Nasal cavity respiratory epithelium epithelial cell of viscerocranial mucosa (primary cell): ENCODE measurements around the gene TNFRSF6B. TPM values are rescaled to one million over a fixed set of nuclear protein-coding genes. Genes with fewer than 3 reads are reported as not detected.

Source experiments
- total RNA-seq: library from RNA; depleted of rRNA; stranded (reverse); fragments of >200 nt; gene quantifications from 2 replicates; pipeline ENCODE4 v1.2.3, GENCODE V29; 2014

The TNFRSF6B gene, protein sequence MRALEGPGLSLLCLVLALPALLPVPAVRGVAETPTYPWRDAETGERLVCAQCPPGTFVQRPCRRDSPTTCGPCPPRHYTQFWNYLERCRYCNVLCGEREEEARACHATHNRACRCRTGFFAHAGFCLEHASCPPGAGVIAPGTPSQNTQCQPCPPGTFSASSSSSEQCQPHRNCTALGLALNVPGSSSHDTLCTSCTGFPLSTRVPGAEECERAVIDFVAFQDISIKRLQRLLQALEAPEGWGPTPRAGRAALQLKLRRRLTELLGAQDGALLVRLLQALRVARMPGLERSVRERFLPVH
- 5.5 and 26.8 TPM in 2 replicates for total RNA-seq

DNA sequence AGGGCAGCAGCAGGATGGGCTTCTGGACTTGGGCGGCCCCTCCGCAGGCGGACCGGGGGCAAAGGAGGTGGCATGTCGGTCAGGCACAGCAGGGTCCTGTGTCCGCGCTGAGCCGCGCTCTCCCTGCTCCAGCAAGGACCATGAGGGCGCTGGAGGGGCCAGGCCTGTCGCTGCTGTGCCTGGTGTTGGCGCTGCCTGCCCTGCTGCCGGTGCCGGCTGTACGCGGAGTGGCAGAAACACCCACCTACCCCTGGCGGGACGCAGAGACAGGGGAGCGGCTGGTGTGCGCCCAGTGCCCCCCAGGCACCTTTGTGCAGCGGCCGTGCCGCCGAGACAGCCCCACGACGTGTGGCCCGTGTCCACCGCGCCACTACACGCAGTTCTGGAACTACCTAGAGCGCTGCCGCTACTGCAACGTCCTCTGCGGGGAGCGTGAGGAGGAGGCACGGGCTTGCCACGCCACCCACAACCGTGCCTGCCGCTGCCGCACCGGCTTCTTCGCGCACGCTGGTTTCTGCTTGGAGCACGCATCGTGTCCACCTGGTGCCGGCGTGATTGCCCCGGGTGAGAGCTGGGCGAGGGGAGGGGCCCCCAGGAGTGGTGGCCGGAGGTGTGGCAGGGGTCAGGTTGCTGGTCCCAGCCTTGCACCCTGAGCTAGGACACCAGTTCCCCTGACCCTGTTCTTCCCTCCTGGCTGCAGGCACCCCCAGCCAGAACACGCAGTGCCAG, at the start of gene TNFRSF6B:
Gene TNFRSF6B (plus strand): TSS at position 25 of the 729 bp plus-strand sequence. CDS start 116 bp downstream, at position 141.

DNA sequence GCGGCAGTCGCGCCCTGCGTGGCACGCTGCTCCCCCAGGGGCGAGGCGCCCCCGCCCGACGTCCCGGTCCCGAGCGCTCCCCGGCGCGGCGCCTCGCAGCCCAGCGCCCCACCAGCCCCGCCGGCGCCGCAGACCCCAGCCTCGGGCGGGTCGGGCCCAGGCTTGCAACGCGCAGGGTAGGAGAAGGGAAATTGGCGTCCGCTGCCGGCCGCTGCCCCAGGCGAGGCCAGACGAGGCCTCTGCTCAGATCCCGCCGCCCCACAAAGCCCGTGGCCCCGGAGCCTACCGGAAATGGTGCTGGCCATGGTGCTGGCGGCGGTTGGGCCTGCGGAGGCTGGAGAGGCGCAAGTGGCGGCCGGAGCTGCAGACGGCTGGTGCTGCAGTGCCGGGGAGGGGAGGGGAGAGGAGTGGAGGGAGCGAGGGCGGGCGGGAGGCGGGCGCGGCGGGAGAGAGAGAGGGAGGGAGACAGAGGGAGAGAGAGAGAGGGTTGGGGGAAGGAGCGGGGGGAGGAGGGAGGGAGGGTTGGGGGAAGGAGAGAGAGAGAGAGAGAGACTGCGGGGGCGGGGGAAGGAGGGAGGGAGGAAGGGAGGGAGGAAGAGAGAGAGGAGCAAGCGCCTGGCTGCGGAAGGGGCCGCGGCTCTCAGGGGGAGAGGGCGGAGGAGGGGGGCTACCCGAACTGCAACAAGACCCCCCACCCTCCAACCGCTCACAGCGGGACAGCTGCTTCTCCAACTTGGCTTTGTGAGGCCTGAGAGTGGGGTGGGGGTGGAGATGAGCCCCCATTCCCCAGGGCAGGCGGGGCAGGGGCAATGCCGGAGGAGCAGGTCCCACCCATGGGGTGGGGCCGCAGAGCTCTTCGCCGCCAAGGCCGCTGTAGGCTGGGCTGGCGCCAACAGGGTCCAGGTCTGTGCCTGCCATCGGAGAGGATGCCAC, 43.1 kb upstream of the TNFRSF6B start, which contains the start of gene STMN3:
Gene STMN3 (minus strand): TSS at position 384 of the 933 bp plus-strand sequence. CDS start 79 bp downstream, at position 305.

DNA sequence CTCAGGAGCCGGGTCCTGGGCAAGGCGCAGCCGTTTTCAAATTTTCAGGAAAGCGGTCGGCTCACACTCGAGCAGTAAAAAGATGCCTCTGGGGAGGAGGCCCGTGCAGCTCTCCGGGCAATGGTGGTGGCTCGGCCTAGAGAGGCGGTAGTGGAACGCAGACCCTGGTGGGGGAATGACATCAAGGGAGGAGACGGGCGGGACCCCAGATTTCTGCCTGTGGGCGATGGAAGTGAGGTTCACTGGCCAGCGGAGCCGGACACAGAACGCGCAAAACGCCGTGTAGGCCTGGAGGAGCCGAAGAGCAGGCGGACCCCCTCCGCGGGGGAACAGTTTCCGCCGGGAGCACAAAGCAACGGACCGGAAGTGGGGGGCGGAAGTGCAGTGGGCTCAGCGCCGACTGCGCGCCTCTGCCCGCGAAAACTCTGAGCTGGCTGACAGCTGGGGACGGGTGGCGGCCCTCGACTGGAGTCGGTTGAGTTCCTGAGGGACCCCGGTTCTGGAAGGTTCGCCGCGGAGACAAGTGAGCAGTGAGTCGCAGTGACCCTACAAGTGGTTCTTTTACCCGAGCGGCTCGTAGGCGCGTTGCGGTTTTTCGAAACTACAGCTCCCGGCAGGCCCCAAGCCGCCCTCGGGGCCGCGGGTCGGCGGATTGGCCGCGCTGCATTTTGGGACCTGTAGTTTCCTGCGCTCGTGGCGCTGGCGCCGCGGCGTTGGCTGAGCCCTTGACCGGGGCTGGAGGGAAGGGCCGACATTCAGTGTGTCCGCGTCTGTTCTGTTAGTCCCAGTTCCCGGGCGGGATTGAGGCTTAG, 38.3 kb upstream of the TNFRSF6B start, which contains the start of gene RTEL1:
Gene RTEL1 (plus strand): TSS at position 376 of the 812 bp plus-strand sequence. CDS start 1,091 bp downstream, outside the sequence.

DNA sequence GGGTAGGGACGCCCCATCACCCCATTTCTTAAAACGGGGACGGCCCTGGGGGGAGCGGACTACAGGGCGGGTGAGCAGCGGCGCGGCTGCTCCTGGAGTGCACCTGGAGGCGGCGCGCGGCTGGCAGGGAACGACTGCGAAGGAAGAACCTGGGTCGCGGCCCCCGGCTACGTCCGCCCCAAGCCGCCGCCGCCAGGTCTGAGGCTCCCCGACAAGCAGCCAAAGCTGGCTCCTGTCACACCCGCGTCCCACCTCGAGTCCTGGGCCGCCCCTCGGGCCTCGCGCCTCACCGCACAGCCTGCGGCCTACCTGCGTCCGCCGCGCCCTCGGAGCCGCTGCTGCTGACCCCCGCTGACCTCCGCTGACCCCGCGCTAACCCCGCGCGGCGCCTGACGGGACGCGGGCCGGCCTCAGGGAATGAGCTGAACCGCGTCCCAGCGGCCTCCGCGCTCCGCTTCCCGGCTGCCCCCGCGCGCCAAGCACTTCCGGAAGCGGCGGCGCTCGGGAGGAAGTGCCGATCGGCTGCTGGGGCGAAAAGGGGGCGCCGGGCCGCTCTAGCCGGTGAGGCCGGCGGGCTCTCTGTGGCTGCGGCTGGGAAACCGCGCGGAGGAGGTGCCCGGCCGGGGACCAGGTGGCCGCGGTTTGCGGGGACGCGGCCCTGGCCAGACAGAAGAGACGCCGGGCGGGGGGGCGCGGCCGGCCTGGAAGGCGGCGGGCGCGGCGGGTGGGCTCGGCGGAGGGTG, 11.3 kb downstream of the TNFRSF6B start, which contains the start of the genes ARFRP1 and ZGPAT:
Gene ARFRP1 (minus strand): TSS at position 419 of the 743 bp plus-strand sequence. CDS start 885 bp downstream, outside the sequence.
Gene ZGPAT (plus strand): TSS at position 482 of the 743 bp plus-strand sequence. CDS start 542 bp downstream, outside the sequence.

DNA sequence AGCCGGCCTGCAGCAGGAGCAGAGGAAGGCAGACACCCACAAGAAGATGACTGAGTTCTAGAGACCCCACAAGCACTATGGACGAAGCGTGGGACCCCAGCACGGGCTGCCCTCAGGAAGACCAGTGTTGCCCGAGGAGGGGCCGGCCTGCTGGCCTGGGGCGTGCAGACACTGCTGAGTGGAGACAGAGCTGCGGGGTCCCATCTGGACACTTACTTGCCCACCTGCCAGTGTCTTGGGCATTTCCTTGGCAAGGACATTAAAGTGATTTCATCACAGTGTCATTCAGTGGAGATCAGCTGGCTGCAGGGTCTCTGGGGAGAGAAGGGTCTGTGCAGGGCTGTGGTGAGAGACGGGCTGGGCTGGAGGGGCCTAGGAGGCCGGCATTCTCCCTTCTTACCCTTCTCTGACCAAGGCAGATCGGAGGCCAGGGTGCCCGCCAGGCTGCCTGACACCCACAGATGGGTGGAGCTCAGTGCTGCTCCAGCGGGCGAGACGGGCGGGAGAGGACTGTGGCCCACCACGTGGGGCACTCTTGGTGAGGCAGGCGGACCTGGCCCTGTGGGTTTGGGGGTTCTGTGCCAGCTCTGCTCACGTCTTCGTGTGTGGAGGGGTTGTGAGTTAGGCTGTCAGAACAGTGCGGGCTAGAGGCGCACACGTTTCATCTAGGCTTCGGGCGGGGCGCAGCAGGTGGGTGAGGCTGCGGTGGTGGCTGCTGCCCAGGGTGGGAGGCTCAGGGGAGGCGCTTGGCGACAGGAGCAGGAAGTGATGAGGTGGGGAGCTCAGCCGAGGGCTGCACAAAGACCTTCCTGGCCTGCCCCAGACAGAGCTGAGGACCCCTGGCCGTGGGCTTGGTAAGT, 39.6 kb downstream of the TNFRSF6B start, which contains the start of gene LIME1:
Gene LIME1 (plus strand): TSS at position 806 of the 860 bp plus-strand sequence. CDS start 886 bp downstream, outside the sequence.

DNA sequence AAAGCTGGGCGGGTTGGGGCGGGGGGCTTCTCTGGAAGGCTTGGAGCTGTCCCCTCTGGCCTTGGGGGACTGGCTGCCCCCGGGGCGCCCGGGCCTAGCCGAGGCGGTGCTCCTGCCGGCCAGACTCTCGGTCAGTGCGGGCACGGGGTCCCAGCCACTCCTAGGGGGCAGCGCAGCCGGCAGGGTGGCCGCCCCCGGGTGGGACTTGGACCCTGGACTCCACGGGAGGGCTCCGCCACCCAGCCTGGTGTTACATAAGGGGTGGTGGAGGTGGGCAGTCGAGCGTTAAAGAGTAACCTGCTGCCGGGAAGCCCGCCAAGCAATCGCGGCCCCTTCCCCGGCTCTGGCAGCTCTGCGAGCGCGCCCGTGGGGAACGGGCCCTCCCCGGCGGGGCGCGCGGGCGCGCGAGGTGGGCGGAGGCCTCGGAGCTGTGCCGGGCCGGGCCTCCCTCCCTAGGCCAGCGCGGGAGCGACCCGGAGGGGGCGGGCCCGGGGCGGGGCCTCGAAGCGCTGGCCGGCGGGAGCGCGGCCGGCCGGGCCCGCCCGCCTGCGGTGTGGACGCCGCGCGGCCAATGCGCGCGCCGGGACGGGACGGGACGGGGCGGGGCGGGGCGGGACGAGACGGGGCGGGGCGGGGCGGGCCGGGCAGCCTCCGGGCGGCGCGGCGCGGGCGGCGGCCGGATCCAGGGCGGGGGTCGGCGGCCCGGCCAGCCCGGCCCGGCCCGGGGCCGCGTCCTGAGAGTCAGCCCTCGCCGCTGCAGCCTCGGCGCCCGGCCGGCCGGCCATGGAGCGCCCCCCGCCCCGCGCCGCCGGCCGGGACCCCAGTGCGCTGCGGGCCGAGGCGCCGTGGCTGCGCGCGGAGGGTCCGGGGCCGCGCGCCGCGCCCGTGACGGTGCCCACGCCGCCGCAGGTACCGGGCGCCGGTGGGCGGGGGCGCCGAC, 42.9 kb downstream of the TNFRSF6B start, which contains the start of gene SLC2A4RG:
Gene SLC2A4RG (plus strand): TSS at position 647 of the 940 bp plus-strand sequence. CDS start 137 bp downstream, at position 784.

Other genes starting within 250 kb of the TNFRSF6B start
- gene KCNQ2, start 224.0 kb upstream of the TNFRSF6B start, total RNA-seq, result under 0.01 TPM in 1 of 2 replicates, not detected in the other
- gene EEF1A2, start 197.6 kb upstream of the TNFRSF6B start, total RNA-seq, result 1.0 and 1.4 TPM in 2 replicates
- gene PPDPF, start 175.9 kb upstream of the TNFRSF6B start, total RNA-seq, result 58.4 and 133 TPM in 2 replicates
- gene PTK6, start 159.3 kb upstream of the TNFRSF6B start, total RNA-seq, result 35.2 and 51.9 TPM in 2 replicates
- 0.14 and 0.34 TPM in 2 replicates for gene SRMS, start 148.9 kb upstream of the TNFRSF6B start, total RNA-seq
- 0.43 and 0.68 TPM in 2 replicates for gene FNDC11, start 142.5 kb upstream of the TNFRSF6B start, total RNA-seq
- 33.5 and 51.0 TPM in 2 replicates for gene HELZ2, start 122.4 kb upstream of the TNFRSF6B start, total RNA-seq
- gene GMEB2, start 69.6 kb upstream of the TNFRSF6B start, total RNA-seq, result 16.1 and 17.7 TPM in 2 replicates
- gene STMN3, start 43.2 kb upstream of the TNFRSF6B start, total RNA-seq, result under 0.01 and 1.2 TPM in 2 replicates
- gene RTEL1, start 38.3 kb upstream of the TNFRSF6B start, total RNA-seq, result 5.1 and 11.7 TPM in 2 replicates
- gene ARFRP1, start 11.3 kb downstream of the TNFRSF6B start, total RNA-seq, result 28.7 and 51.0 TPM in 2 replicates
- 16.7 and 16.9 TPM in 2 replicates for gene ZGPAT, start 11.4 kb downstream of the TNFRSF6B start, total RNA-seq
- 1.0 and 4.3 TPM in 2 replicates for gene LIME1, start 40.0 kb downstream of the TNFRSF6B start, total RNA-seq
- 22.2 and 24.8 TPM in 2 replicates for gene SLC2A4RG, start 43.1 kb downstream of the TNFRSF6B start, total RNA-seq
- gene ZBTB46, start 134.6 kb downstream of the TNFRSF6B start, total RNA-seq, result 1.2 and 1.7 TPM in 2 replicates
- gene ABHD16B, start 164.8 kb downstream of the TNFRSF6B start, total RNA-seq, result not detected in 2 replicates
- gene TPD52L2, start 168.6 kb downstream of the TNFRSF6B start, total RNA-seq, result 129 and 145 TPM in 2 replicates
- gene DNAJC5, start 198.5 kb downstream of the TNFRSF6B start, total RNA-seq, result 93.3 and 143 TPM in 2 replicates